Myocyte (in vitro differentiated cells): Measurements from ENCODE around the gene CGB7. TPM values are rescaled to one million over a fixed set of nuclear protein-coding genes. Genes with fewer than 3 reads are reported as not detected.

Source experiments
- DNase-seq: peaks from one replicate; pipeline ENCODE4 v3.0.0-alpha.2; 2012; ENCODE audit warnings: low read depth
- microRNA-seq: library from miRNA; unstranded; fragments of <30 nt; microRNA quantifications from one replicate; pipeline ENCODE4, GENCODE V29; 2016
- total RNA-seq: library from RNA; depleted of rRNA; stranded (reverse); fragments of >200 nt; gene quantifications from 2 replicates; pipeline ENCODE4 v1.2.3, GENCODE V29; 2014

Gene CGB7
- total RNA-seq, 1 donor from 2014 or later, result 0.29 TPM

- DNase-seq, result no peak
Observed at GRCh38 chr19:49017041-49017665, 40.4 kb downstream of the CGB7 start, which contains the start of gene LHB. Gene LHB (minus strand): TSS chr19:49017091. CDS start chr19:49017081, 10 bp downstream.

DNA sequence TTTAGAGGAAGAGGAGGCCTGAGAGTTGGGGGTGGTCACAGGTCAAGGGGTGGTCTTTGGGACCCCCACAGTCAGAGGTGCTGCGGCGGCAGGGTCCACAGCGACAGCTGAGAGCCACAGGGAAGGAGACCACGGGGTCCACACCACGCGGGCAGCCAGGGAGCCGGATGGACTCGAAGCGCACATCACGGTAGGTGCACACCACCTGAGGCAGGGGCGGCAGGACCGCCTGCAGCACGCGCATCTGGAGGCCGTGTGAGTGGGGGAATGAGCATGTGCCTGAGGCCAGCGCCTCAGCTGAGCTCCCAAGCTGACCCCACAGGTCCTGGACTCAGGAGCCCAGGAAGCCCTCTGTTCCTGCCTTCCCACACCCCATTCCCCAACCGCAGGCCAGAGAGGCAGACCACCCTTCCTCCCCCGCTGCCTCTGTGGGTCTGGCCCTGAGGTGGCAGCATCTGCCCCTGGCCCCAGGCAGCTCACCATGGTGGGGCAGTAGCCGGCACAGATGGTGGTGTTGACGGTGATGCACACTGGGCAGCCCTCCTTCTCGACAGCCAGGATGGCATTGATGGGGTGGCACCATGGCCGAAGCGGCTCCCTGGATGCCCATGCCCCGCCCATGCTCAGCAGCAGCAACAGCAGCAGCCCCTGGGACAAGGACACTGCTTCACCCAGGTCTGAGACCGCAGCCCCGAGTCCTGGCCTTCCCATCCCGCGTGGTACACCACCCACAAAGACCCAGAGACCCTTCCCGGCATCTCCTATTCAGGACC lies 41.3 kb downstream of the CGB7 start:
- no peak for DNase-seq

DNA sequence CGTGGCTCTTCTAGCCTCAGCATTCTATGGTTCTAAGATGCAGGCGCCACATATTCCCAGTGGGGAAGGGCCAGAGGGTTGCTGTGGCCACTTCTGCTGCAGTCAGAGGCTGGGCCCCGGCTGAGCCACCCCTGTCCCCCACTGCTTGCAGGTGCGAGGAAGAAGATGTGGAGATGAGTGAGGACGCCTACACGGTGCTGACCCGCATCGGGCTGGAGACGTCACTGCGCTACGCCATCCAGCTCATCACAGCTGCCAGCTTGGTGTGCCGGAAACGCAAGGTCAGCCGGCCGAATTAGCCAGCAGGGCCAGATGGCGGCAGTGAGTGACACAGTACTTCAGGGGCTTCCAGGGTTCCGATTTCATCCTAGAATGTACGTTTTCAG lies 42.7 kb downstream of the CGB7 start:
- DNase-seq, result no peak

DNA sequence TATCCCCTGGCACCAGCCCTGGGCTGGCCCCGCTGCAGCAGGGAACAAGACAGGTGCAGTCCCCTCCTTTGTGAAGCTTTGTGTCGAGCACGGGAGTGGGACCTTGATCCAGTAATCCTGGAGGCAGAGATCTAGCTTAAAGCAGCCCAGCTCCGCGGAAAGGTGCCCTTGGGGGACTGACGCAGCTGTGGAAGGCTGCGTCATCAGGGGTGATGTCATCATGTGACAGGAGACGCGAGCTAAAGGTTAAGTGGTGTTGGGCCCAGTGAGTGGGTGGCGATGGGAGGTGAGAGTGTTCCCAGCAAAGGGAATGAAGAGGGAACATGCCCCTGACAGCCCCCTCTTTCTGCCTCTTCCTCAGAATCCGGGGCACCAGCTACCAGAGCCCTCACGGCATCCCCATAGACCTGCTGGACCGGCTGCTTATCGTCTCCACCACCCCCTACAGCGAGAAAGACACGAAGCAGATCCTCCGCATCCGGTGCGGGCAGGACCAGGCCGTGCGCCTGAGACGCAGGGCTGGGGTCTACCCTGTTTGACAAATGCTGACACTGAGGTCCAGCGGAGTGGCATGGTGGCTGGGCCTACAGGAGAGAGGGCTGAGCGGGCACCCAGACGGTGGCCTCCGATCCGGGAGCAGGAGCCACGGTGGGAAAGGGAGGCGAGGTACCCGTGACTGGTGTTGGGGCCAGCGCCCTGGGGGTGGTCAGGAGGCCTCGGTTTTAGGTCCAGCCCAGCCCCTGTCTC lies 43.3 kb downstream of the CGB7 start:
- no peak for DNase-seq

DNA sequence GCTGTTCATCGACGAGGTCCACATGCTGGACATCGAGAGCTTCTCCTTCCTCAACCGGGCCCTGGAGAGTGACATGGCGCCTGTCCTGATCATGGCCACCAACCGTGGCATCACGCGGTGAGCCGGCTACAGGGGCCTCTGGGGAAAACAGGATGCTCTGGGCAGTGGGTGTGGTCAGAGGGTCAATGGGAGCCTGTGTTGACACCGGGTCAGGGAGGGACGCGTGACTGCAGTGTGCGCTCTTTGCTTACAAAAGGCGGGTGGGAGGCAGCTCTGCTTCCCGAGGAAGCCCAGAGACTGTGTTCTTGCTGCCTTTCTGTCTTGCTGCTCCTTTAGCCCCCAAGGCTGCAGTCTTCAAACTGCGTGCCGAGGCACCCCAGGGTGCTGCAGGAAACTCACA lies 46.4 kb downstream of the CGB7 start:
- no peak for DNase-seq

- no peak for DNase-seq
Observed at GRCh38 chr19:49010453-49010852, 47.1 kb downstream of the CGB7 start.

GRCh38 chr19:49009828-49010227 lies 47.7 kb downstream of the CGB7 start:
- no peak for DNase-seq

GRCh38 chr19:49006905-49007304 lies 50.6 kb downstream of the CGB7 start:
- no peak for DNase-seq

GRCh38 chr19:49004964-49005614 lies 52.5 kb downstream of the CGB7 start:
- no peak for DNase-seq

Small RNA genes within 50 kb of the gene (microRNA-seq; reads per million reads assigned to microRNA genes)
- not detected for gene MIR6798

Other genes with a start within 250 kb of the CGB7 start
- 29.7 and 34.1 TPM in 2 replicates for gene BCAT2, start 246.7 kb downstream of the CGB7 start, total RNA-seq
- gene HSD17B14, start 221.3 kb downstream of the CGB7 start, total RNA-seq, result 0.59 TPM in 1 of 2 replicates, not detected in the other
- 25.5 and 29.5 TPM in 2 replicates for gene PLEKHA4, start 189.1 kb downstream of the CGB7 start, total RNA-seq
- 62.2 and 81.7 TPM in 2 replicates for gene PPP1R15A, start 185.3 kb downstream of the CGB7 start, total RNA-seq
- gene TULP2, start 159.0 kb downstream of the CGB7 start, total RNA-seq, result not detected in 2 replicates
- gene NUCB1, start 157.4 kb downstream of the CGB7 start, total RNA-seq, result 178 and 199 TPM in 2 replicates
- gene DHDH, start 124.0 kb downstream of the CGB7 start, total RNA-seq, result 0.32 TPM in 1 of 2 replicates, not detected in the other
- gene BAX, start 102.9 kb downstream of the CGB7 start, total RNA-seq, result 59.7 and 78.0 TPM in 2 replicates
- gene FTL, start 92.4 kb downstream of the CGB7 start, total RNA-seq, result 1,692 and 1,792 TPM in 2 replicates
- gene GYS1, start 64.4 kb downstream of the CGB7 start, total RNA-seq, result 358 and 408 TPM in 2 replicates
- 94.7 and 106 TPM in 2 replicates for gene RUVBL2, start 63.9 kb downstream of the CGB7 start, total RNA-seq
- not detected in 2 replicates for gene LHB, start 40.7 kb downstream of the CGB7 start, total RNA-seq
- gene CGB3, start 33.4 kb downstream of the CGB7 start, total RNA-seq, result not detected in 2 replicates
- gene CGB2, start 25.9 kb downstream of the CGB7 start, total RNA-seq, result not detected in 2 replicates
- not detected in 2 replicates for gene CGB1, start 20.9 kb downstream of the CGB7 start, total RNA-seq
- gene CGB5, start 13.9 kb downstream of the CGB7 start, total RNA-seq, result not detected in 2 replicates
- gene CGB8, start 8.6 kb downstream of the CGB7 start, total RNA-seq, result not detected in 2 replicates
- not detected in 2 replicates for gene NTF4, start 7.1 kb upstream of the CGB7 start, total RNA-seq
- gene KCNA7, start 14.9 kb upstream of the CGB7 start, total RNA-seq, result 0.21 and 1.3 TPM in 2 replicates
- gene SNRNP70, start 27.7 kb upstream of the CGB7 start, total RNA-seq, result 312 and 331 TPM in 2 replicates
- 22.1 and 44.2 TPM in 2 replicates for gene LIN7B, start 56.6 kb upstream of the CGB7 start, total RNA-seq
- not detected in 2 replicates for gene C19orf73, start 61.4 kb upstream of the CGB7 start, total RNA-seq
- gene PPFIA3, start 61.8 kb upstream of the CGB7 start, total RNA-seq, result 10.2 and 12.5 TPM in 2 replicates
- 375 and 578 TPM in 2 replicates for gene HRC, start 97.6 kb upstream of the CGB7 start, total RNA-seq
- 14.3 and 18.6 TPM in 2 replicates for gene TRPM4, start 100.0 kb upstream of the CGB7 start, total RNA-seq